GM23338 (cell line): ENCODE data around the gene UVRAG.

Experiments
- CREB1 ChIP-seq: fragments of 250-450 bp; sonication (Bioruptor Pico); IDR thresholded peaks from 2 replicates; pipeline ENCODE4 v1.5.0; 2020; ENCODE audit warnings: low read depth, mild to moderate bottlenecking, moderate library complexity
- ETS1 ChIP-seq: IDR thresholded peaks from 2 replicates; pipeline ENCODE4 v1.6.1; 2016; ENCODE audit warnings: antibody characterized with exemption
- EZH2 ChIP-seq: fragments of 200-600 bp; sonication (generic); IDR thresholded peaks from one replicate; pipeline ENCODE4 v1.8.0; 2017; ENCODE audit warnings: antibody characterized with exemption, mild to moderate bottlenecking, low read depth; ENCODE audit not compliant: unreplicated experiment
- EZH2phosphoT487 ChIP-seq: fragments of 200-600 bp; sonication (generic); IDR thresholded peaks from one replicate; pipeline ENCODE4 v1.8.1; 2018; ENCODE audit warnings: antibody characterized with exemption; ENCODE audit not compliant: unreplicated experiment
- JUNB ChIP-seq: IDR thresholded peaks from one replicate; pipeline ENCODE4 v1.6.1; 2016; ENCODE audit warnings: antibody characterized with exemption; ENCODE audit not compliant: unreplicated experiment
- NANOG ChIP-seq: IDR thresholded peaks from 2 replicates; pipeline ENCODE4 v1.6.1; 2016; ENCODE audit warnings: antibody characterized with exemption, borderline replicate concordance
- POLR2AphosphoS5 ChIP-seq: IDR thresholded peaks from 2 replicates; pipeline ENCODE4 v1.6.1; 2016; ENCODE audit warnings: antibody characterized with exemption, low read depth
- REST ChIP-seq: IDR thresholded peaks from one replicate; pipeline ENCODE4 v1.6.1; 2018; ENCODE audit warnings: antibody characterized with exemption; ENCODE audit not compliant: unreplicated experiment
- STAT1 ChIP-seq: IDR thresholded peaks from one replicate; pipeline ENCODE4 v1.6.1; 2016; ENCODE audit warnings: antibody characterized with exemption; ENCODE audit not compliant: unreplicated experiment
- ZNF114 ChIP-seq: fragments of 250-450 bp; sonication (Bioruptor Pico); IDR thresholded peaks from 2 replicates; pipeline ENCODE4 v1.5.0; 2020; ENCODE audit warnings: mild to moderate bottlenecking, moderate library complexity
- TF ChIP-seq, protein P1 (sequence below), 2 experiments: fragments of 200-600 bp in 1 of 2; sonication (generic) in 1 of 2; conservative IDR thresholded peaks; 2 replicates each; pipeline versions ENCODE4 v1.5.1 to v1.6.1; 2016 to 2017; ENCODE audit warnings: antibody characterized with exemption in 2 of 2, low read depth in 2 of 2, mild to moderate bottlenecking in 2 of 2, moderate library complexity in 1 of 2
- TF ChIP-seq, protein P2 (sequence below): fragments of 250-450 bp; sonication (Bioruptor Pico); IDR thresholded peaks from 2 replicates; pipeline ENCODE4 v1.5.0; 2020; ENCODE audit warnings: mild to moderate bottlenecking, moderate library complexity

GRCh38 chr11:76026862-76027261 lies 211.9 kb downstream of the UVRAG start:
- TF ChIP-seq, protein P1, sequence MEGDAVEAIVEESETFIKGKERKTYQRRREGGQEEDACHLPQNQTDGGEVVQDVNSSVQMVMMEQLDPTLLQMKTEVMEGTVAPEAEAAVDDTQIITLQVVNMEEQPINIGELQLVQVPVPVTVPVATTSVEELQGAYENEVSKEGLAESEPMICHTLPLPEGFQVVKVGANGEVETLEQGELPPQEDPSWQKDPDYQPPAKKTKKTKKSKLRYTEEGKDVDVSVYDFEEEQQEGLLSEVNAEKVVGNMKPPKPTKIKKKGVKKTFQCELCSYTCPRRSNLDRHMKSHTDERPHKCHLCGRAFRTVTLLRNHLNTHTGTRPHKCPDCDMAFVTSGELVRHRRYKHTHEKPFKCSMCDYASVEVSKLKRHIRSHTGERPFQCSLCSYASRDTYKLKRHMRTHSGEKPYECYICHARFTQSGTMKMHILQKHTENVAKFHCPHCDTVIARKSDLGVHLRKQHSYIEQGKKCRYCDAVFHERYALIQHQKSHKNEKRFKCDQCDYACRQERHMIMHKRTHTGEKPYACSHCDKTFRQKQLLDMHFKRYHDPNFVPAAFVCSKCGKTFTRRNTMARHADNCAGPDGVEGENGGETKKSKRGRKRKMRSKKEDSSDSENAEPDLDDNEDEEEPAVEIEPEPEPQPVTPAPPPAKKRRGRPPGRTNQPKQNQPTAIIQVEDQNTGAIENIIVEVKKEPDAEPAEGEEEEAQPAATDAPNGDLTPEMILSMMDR (conservative IDR thresholded peaks at IDR 0.05; ENCODE audit: low read depth in 2 of 2), result no peak
- no peak for TF ChIP-seq JUNB
- no peak for TF ChIP-seq EZH2
- TF ChIP-seq CREB1 (CRISPR knock-in tag), result no peak
- TF ChIP-seq POLR2AphosphoS5, result no peak
- TF ChIP-seq EZH2phosphoT487, result no peak
- no peak for TF ChIP-seq ETS1
- no peak for TF ChIP-seq STAT1
- no peak for TF ChIP-seq REST
- TF ChIP-seq NANOG, result no peak
- no peak for TF ChIP-seq ZNF114 (CRISPR knock-in tag)
- TF ChIP-seq, protein P2, sequence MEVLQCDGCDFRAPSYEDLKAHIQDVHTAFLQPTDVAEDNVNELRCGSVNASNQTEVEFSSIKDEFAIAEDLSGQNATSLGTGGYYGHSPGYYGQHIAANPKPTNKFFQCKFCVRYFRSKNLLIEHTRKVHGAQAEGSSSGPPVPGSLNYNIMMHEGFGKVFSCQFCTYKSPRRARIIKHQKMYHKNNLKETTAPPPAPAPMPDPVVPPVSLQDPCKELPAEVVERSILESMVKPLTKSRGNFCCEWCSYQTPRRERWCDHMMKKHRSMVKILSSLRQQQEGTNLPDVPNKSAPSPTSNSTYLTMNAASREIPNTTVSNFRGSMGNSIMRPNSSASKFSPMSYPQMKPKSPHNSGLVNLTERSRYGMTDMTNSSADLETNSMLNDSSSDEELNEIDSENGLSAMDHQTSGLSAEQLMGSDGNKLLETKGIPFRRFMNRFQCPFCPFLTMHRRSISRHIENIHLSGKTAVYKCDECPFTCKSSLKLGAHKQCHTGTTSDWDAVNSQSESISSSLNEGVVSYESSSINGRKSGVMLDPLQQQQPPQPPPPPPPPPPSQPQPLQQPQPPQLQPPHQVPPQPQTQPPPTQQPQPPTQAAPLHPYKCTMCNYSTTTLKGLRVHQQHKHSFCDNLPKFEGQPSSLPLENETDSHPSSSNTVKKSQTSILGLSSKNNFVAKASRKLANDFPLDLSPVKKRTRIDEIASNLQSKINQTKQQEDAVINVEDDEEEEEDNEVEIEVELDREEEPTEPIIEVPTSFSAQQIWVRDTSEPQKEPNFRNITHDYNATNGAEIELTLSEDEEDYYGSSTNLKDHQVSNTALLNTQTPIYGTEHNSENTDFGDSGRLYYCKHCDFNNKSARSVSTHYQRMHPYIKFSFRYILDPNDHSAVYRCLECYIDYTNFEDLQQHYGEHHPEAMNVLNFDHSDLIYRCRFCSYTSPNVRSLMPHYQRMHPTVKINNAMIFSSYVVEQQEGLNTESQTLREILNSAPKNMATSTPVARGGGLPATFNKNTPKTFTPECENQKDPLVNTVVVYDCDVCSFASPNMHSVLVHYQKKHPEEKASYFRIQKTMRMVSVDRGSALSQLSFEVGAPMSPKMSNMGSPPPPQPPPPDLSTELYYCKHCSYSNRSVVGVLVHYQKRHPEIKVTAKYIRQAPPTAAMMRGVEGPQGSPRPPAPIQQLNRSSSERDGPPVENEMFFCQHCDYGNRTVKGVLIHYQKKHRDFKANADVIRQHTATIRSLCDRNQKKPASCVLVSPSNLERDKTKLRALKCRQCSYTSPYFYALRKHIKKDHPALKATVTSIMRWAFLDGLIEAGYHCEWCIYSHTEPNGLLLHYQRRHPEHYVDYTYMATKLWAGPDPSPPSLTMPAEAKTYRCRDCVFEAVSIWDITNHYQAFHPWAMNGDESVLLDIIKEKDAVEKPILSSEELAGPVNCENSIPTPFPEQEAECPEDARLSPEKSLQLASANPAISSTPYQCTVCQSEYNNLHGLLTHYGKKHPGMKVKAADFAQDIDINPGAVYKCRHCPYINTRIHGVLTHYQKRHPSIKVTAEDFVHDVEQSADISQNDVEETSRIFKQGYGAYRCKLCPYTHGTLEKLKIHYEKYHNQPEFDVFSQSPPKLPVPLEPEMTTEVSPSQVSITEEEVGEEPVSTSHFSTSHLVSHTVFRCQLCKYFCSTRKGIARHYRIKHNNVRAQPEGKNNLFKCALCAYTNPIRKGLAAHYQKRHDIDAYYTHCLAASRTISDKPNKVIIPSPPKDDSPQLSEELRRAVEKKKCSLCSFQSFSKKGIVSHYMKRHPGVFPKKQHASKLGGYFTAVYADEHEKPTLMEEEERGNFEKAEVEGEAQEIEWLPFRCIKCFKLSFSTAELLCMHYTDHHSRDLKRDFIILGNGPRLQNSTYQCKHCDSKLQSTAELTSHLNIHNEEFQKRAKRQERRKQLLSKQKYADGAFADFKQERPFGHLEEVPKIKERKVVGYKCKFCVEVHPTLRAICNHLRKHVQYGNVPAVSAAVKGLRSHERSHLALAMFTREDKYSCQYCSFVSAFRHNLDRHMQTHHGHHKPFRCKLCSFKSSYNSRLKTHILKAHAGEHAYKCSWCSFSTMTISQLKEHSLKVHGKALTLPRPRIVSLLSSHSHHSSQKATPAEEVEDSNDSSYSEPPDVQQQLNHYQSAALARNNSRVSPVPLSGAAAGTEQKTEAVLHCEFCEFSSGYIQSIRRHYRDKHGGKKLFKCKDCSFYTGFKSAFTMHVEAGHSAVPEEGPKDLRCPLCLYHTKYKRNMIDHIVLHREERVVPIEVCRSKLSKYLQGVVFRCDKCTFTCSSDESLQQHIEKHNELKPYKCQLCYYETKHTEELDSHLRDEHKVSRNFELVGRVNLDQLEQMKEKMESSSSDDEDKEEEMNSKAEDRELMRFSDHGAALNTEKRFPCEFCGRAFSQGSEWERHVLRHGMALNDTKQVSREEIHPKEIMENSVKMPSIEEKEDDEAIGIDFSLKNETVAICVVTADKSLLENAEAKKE, result no peak
